ENCODE measurements around the gene EML1. TPM values are rescaled to one million over a fixed set of nuclear protein-coding genes. Genes with fewer than 3 reads are reported as not detected.

The EML1 gene
- total RNA-seq, 5 donors from 2014 or later (not counting 1 experiment from before 2014, with no cell fraction given), result 0.53 to 1.4 (median 0.60) TPM; not detected in 2

GRCh38 chr14:99747582-99748330 is 45.5 kb upstream of the EML1 start:
- Mint-ChIP-seq H3K4me3 (peak overlapping the region in 1 of 3 donors; percentile 29), H3K36me3 (no peaks in the 10 kb centered on the region), H3K27me3 (peaks cover 14 to 40% of the 10 kb centered on the region in 2 donors), H3K4me1 (peaks cover 15 to 21% (median 17%) of the 10 kb centered on the region in 3 donors), H3K27ac (no peak overlapping the region), H3K9me3 (no peaks in the 10 kb centered on the region)
- Histone ChIP-seq H3K27ac (ENCODE audit: low read length) (no peak overlapping the region), H3K9me3 (no peaks in the 10 kb centered on the region), H3K36me3 (ENCODE audit: control insufficient read depth in 2 of 2, extremely low read depth in 1 of 2, insufficient read depth in 1 of 2, low read length in 1 of 2) (no peaks in the 10 kb centered on the region), H3K4me1 (ENCODE audit: control insufficient read depth in 1 of 2, extremely low read depth in 1 of 2, insufficient read depth in 2 of 2, low read length in 2 of 2) (peaks cover 0 to 17% of the 10 kb centered on the region in 2 experiments), H3K27me3 (replicated peaks in 1 of 2; ENCODE audit: control insufficient read depth in 2 of 2, extremely low read depth in 1 of 2, insufficient read depth in 2 of 2, low read length in 1 of 2) (peaks cover 0 to 67% of the 10 kb centered on the region in 2 experiments), H3K4me3 (ENCODE audit: control insufficient read depth in 1 of 2, extremely low read depth in 1 of 2, low read length in 1 of 2) (no peak overlapping the region)
- ChIA-PET POLR2A (no interaction called here), CTCF (interaction anchor here (0.5 to 0.8 kb wide), 2 partner anchors 38 to 49 kb away, joined by 3 read pairs; no protein-coding TSS in a partner anchor)
- WGBS (ENCODE audit: insufficient coverage), result 88% methylated on average over 19 of the region's 22 CpGs
- DNase-seq (no peak), ATAC-seq (replicated peaks in 1 of 4) (no peak)

GRCh38 chr14:99748529-99748928 is 44.7 kb upstream of the EML1 start:
- H3K27ac Mint-ChIP-seq, result no peak overlapping the region
- H3K27ac ChIP-seq (ENCODE audit: low read length), result no peak overlapping the region
- H3K4me1 Mint-ChIP-seq, result peaks cover 19 to 25% (median 21%) of the 10 kb centered on the region in 3 donors
- DNase-seq, result no peak
- H3K4me1 ChIP-seq (ENCODE audit: control insufficient read depth in 1 of 2, extremely low read depth in 1 of 2, insufficient read depth in 2 of 2, low read length in 2 of 2), result peaks cover 0 to 24% of the 10 kb centered on the region in 2 experiments
- H3K36me3 Mint-ChIP-seq, result no peaks in the 10 kb centered on the region
- WGBS (ENCODE audit: insufficient coverage), result 63% methylated on average over 7 of the region's 9 CpGs
- ChIA-PET CTCF (interaction anchor here in 1 of 2 donors (0.5 kb wide), 1 partner anchor 39 kb away, joined by 3 read pairs; no protein-coding TSS in a partner anchor), POLR2A (no interaction called here)
- no peak for ATAC-seq (replicated peaks in 1 of 4)
- H3K27me3 Mint-ChIP-seq, result peaks cover 18 to 42% of the 10 kb centered on the region in 2 donors
- H3K4me3 ChIP-seq (ENCODE audit: control insufficient read depth in 1 of 2, extremely low read depth in 1 of 2, low read length in 1 of 2), result no peak overlapping the region
- H3K4me3 Mint-ChIP-seq, result no peak overlapping the region
- H3K36me3 ChIP-seq (ENCODE audit: control insufficient read depth in 2 of 2, extremely low read depth in 1 of 2, insufficient read depth in 1 of 2, low read length in 1 of 2), result no peaks in the 10 kb centered on the region
- no peaks in the 10 kb centered on the region for H3K9me3 Mint-ChIP-seq
- peaks cover 0 to 66% of the 10 kb centered on the region in 2 experiments for H3K27me3 ChIP-seq (replicated peaks in 1 of 2; ENCODE audit: control insufficient read depth in 2 of 2, extremely low read depth in 1 of 2, insufficient read depth in 2 of 2, low read length in 1 of 2)
- H3K9me3 ChIP-seq, result no peaks in the 10 kb centered on the region

DNA sequence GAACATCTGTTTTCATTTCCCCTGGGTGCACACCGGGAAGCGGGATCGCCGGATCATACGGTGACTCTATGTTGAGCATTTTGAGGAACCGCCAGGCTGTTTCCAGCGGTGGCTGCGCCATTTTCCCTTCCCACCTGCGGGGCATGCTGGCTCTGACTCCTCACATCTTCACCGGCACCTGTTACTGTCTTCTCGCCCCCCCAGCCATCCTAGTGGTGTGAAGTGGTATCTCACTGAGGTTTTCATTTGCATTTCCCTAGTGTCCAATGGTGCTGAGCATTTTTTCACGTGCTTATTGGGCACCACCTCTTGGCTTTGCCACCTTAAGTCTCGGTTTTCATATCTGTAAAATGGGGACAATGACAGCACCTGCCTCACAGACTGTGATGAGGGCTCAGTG is 44.1 kb upstream of the EML1 start:
- H3K4me1 ChIP-seq (ENCODE audit: control insufficient read depth in 1 of 2, extremely low read depth in 1 of 2, insufficient read depth in 2 of 2, low read length in 2 of 2), result peaks cover 0 to 24% of the 10 kb centered on the region in 2 experiments
- H3K36me3 ChIP-seq (ENCODE audit: control insufficient read depth in 2 of 2, extremely low read depth in 1 of 2, insufficient read depth in 1 of 2, low read length in 1 of 2), result no peaks in the 10 kb centered on the region
- H3K4me3 ChIP-seq (ENCODE audit: control insufficient read depth in 1 of 2, extremely low read depth in 1 of 2, low read length in 1 of 2), result no peak overlapping the region
- no peaks in the 10 kb centered on the region for H3K9me3 ChIP-seq
- ATAC-seq (replicated peaks in 1 of 4) (no peak), DNase-seq (no peak)
- H3K27ac ChIP-seq (ENCODE audit: low read length), result no peak overlapping the region
- no peak overlapping the region for H3K4me3 Mint-ChIP-seq
- no peak overlapping the region for H3K27ac Mint-ChIP-seq
- H3K27me3 Mint-ChIP-seq, result peaks cover 23 to 42% of the 10 kb centered on the region in 2 donors
- ChIA-PET POLR2A (no interaction called here), CTCF (no interaction called here)
- H3K27me3 ChIP-seq (replicated peaks in 1 of 2; ENCODE audit: control insufficient read depth in 2 of 2, extremely low read depth in 1 of 2, insufficient read depth in 2 of 2, low read length in 1 of 2), result peaks cover 0 to 72% of the 10 kb centered on the region in 2 experiments
- H3K9me3 Mint-ChIP-seq, result no peaks in the 10 kb centered on the region
- 82% methylated on average over 8 of the region's 13 CpGs for WGBS (ENCODE audit: insufficient coverage)
- H3K4me1 Mint-ChIP-seq, result peaks cover 22 to 28% (median 24%) of the 10 kb centered on the region in 3 donors
- no peaks in the 10 kb centered on the region for H3K36me3 Mint-ChIP-seq

- H3K4me1 Mint-ChIP-seq, result peaks cover 22 to 30% (median 24%) of the 10 kb centered on the region in 3 donors
These were observed 43.2 kb upstream of the EML1 start for GRCh38 chr14:99749763-99750715.

DNA sequence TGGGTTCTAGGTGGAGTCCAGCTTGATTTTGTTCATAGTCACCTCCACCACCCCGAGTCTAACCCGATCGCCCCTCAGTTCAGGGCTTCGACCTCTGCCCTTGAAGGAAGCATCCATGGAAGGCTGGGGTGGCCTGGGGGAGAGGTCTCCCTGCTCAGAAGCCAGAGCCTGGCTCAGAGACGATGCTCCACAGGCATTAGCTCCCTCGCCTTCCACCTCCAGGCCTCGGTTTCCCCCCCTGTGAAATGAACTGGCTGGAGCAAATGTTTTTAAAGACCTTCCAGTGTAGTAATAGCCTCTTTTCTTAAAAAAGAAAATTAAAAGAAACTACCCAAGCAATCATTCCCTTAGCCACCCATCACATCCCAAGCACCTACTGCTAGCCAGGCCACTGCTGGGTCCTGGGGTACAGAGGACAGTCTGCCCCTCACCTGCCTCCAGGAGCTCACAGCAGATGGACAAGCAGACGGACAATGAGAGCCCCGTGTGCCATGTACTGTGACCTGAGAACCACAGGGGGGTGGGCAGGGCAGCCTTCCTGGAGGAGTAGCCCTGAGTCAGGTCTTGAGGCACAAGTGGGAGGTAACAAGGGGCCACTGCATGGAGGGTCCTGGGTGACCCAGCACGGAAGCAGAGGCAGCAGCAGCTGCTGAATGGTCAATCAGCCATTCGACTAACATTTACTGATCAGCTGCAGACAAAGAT is 42.3 kb upstream of the EML1 start:
- no peaks in the 10 kb centered on the region for H3K36me3 Mint-ChIP-seq
- 83% methylated on average over 6 of the region's 11 CpGs for WGBS (ENCODE audit: insufficient coverage)
- Histone ChIP-seq H3K9me3 (no peaks in the 10 kb centered on the region), H3K4me3 (ENCODE audit: control insufficient read depth in 1 of 2, extremely low read depth in 1 of 2, low read length in 1 of 2) (no peak overlapping the region), H3K27me3 (replicated peaks in 1 of 2; ENCODE audit: control insufficient read depth in 2 of 2, extremely low read depth in 1 of 2, insufficient read depth in 2 of 2, low read length in 1 of 2) (peaks cover 0 to 87% of the 10 kb centered on the region in 2 experiments), H3K4me1 (ENCODE audit: control insufficient read depth in 1 of 2, extremely low read depth in 1 of 2, insufficient read depth in 2 of 2, low read length in 2 of 2) (peaks cover 0 to 21% of the 10 kb centered on the region in 2 experiments), H3K36me3 (ENCODE audit: control insufficient read depth in 2 of 2, extremely low read depth in 1 of 2, insufficient read depth in 1 of 2, low read length in 1 of 2) (no peaks in the 10 kb centered on the region), H3K27ac (ENCODE audit: low read length) (no peak overlapping the region)
- no peaks in the 10 kb centered on the region for H3K9me3 Mint-ChIP-seq
- ChIA-PET CTCF (no interaction called here), POLR2A (no interaction called here)
- H3K27me3 Mint-ChIP-seq, result peaks cover 23 to 52% of the 10 kb centered on the region in 2 donors
- H3K4me1 Mint-ChIP-seq, result peaks cover 21 to 28% (median 22%) of the 10 kb centered on the region in 3 donors
- no peak overlapping the region for H3K4me3 Mint-ChIP-seq
- no peak for DNase-seq
- no peak overlapping the region for H3K27ac Mint-ChIP-seq
- no peak for ATAC-seq (replicated peaks in 1 of 4)

More at GRCh38 chr14:99749763-99750715, 43.2 kb upstream of the EML1 start:
- no peaks in the 10 kb centered on the region for H3K36me3 Mint-ChIP-seq
- ATAC-seq (replicated peaks in 1 of 4), result no peak
- WGBS (ENCODE audit: insufficient coverage), result 86% methylated on average over 22 of the region's 23 CpGs
- Histone ChIP-seq H3K27me3 (replicated peaks in 1 of 2; ENCODE audit: control insufficient read depth in 2 of 2, extremely low read depth in 1 of 2, insufficient read depth in 2 of 2, low read length in 1 of 2) (peaks cover 0 to 81% of the 10 kb centered on the region in 2 experiments), H3K4me3 (ENCODE audit: control insufficient read depth in 1 of 2, extremely low read depth in 1 of 2, low read length in 1 of 2) (no peak overlapping the region), H3K36me3 (ENCODE audit: control insufficient read depth in 2 of 2, extremely low read depth in 1 of 2, insufficient read depth in 1 of 2, low read length in 1 of 2) (no peaks in the 10 kb centered on the region), H3K27ac (ENCODE audit: low read length) (no peak overlapping the region), H3K9me3 (no peaks in the 10 kb centered on the region), H3K4me1 (ENCODE audit: control insufficient read depth in 1 of 2, extremely low read depth in 1 of 2, insufficient read depth in 2 of 2, low read length in 2 of 2) (peaks cover 0 to 24% of the 10 kb centered on the region in 2 experiments)
- no peak overlapping the region for H3K27ac Mint-ChIP-seq
- POLR2A ChIA-PET, result no interaction called here
- no peak overlapping the region for H3K4me3 Mint-ChIP-seq
- H3K9me3 Mint-ChIP-seq, result no peaks in the 10 kb centered on the region
- CTCF ChIA-PET, result no interaction called here
- peaks cover 23 to 50% of the 10 kb centered on the region in 2 donors for H3K27me3 Mint-ChIP-seq
- no peak for DNase-seq
